GM21381 (cell line): ENCODE data around the gene LHX2.

ENCODE experiments used
- ATAC-seq: cut with Tn5 transposase; IDR thresholded peaks from one replicate; pipeline ENCODE4 v1.9.1; 2021; ENCODE audit warnings: mild to moderate bottlenecking, moderate library complexity; ENCODE audit not compliant: unreplicated experiment

Gene LHX2

DNA sequence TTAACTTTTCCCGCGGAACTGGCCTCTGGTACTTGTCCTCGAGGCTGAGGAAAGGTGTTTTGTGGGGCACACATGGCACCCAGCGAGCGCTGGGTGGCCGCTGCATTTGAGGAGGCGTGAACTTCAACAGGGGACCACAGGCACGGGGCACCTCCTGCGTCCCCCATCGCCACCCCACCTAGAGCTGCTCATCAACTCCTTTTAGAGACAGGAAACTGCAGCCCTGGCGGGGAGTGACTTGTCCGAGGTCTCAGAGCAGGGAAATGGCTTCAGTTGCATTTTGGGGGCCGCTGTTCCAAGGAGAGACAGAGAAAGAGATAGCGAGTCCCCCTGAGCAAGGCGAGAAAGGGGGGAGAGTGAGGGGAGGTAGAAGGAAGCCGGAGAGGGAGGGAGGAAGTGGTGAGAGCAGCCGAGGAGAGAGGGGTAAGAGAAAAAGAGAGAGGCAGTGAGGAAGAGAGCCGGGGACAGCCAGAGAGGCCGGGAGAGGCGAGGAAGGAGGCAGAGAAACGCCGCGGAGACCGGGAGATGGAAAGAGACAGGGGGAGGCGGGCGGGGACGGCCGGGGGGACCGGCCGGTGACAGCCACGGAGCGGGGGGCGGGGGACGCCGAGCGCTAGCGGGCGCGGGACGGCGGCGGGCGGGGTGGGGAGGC, 12.5 kb upstream of the LHX2 start:
- no peak for ATAC-seq

DNA sequence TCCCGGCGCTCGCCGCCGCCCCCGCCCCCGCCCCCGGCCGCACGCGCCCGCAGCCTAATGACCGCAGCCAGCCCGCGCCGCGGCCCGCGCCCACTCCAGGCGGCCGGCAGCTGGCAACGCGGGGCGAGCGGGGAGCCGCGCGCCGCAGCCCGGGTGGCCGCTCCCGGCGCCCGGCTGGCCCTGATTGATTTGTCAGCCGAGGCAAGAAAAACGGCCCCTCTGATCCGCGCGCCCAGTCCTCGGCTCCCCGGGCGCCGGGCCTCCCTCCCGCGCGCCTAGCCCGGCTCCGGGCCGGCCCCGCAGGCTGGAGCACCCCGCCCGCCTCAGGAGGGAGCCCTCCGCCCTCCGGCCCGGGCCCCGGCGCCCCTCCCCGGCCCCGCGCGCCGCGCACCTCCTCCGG, 11.9 kb upstream of the LHX2 start:
- no peak for ATAC-seq

DNA sequence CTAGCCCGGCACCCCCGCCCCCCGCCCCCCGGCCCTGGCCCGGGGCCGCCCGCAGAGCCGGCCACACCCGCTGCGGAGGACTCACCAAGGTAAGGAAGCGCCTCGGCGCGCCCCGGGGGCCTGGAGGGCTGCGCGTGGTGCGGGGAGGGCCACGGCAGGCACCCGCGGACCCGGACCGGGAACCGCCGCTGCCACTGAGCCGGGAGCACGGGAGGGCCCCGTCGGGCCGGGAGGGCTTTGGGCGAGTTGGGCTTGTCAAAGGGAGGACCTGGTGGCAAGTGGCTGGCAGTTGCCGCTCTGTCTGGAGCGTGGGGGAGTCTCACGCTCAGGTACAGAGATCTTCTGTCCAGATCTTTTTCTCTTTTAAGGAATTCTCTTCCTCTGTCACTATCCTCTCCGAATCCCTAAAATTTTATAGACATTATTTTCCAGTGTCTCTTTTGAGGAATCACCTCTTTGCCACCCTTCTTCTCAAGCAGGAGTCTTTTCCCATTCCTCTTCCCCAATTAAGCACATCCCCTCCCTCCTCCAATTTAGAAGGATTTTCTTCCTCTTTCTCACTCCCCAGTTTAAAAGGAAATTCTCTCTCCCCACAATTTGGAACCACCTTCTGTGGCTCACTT, 11.3 kb upstream of the LHX2 start:
- ATAC-seq, result no peak

DNA sequence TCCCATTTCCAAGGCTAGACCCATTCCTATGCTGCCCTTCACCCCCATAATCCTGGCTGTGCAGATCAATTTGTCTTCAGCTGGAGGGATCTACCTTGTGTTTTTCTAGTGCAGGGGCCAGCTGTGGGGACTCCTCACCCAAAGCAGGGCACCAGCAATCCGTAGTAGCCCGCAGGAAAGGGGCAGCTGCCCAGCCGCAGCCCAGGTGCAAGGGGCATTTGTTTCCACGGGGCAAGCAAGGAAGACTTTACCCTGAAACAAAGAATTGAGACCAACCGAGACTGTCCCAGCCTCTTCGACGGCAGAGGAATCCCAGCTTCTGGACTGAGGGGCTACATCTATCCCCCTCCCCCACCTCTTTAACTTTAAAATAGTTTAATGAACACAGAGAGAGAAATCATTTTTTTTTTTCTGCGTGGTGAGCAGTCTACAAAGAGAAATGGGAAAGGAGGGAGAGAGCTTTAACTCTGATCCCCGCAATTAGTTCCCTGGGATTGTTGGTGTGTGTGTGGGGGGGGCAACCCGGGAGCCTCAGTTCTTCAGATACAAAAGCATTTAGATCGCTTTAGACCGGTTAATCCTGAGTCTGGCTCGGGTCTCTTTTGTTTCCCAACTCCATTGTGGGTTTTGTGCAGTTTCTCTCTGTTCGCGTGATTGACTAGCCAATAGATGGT, 10.6 kb upstream of the LHX2 start:
- ATAC-seq, result no peak

DNA sequence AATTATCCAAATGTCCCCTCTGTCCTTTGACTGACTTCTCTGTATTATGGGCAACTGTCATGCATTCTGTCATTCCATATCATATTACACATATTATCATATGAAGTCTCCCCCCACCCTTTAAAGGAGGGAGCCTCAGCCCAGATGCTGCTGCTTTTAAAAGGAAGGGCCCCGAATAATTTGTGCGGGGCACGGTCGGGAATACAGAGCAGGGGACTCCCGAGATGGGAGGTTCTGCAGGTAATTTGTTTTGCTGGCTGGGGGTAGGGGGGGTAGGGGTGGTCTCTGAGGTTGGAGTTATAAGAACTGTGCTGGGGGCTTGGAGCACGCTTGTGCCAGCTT, 10.1 kb upstream of the LHX2 start:
- no peak for ATAC-seq

DNA sequence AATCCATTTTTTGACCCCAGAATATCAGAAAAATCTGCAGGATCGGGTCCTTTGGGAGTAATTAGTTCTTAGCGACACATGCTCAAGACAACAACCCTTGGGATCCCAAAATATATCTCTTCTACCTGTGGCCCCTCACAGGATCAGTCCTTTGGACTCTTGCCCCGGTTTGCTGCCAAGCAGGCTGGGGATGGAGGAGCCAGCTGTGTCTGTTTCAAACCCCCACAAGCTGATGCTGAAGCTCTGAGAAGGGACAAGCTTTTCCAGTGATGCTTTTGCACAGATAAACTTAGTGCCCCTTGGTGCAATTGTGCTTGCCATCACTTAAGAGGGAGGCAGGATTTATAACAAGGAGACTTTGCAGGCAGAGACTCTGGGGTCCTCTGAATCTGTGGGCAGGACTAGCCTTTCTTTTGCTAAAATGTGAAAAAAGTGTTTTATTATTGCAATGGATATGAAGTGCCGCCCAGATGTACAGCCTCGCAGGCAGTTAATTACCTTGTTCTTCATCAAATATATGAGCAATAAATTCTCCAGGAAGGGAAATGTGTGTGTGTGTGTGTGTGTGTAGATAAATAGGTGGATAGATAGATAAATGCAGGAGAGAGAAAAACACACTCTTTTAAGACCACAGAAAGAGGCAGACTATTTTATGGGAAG, 9.6 kb upstream of the LHX2 start:
- ATAC-seq, result no peak

DNA sequence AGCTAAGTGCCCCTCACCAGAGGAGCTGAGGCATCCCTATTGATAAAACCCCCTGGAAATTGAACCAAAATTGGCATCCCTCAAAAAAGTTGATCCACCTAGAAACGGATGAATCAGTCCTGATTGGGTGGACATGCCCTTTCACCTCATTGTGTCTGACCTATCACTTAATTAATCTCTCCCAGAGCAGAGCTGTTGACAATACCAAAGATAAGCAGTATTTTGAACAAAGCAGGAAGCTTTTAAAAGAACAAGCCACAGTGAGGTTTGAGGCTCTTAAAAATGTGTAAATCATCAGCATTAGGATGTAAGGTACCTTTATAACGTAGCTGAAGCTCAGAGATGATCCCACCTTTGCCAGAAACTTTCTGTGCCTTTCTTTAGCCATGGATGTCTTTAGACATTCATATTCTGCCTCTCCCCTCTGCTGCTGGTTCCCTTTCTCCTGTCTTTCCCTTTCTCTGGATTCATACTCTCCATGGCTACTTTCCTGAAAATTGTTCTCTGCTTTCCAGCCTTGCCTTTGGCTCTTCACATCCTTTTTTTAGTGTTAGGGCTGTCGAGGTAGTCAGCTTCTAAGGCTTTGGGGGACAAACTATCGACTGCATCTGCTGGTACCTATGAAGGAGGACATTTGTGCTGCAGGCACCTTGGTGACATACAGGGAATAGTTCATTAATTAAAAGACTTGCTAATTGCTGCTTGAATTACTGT, 7.8 kb upstream of the LHX2 start:
- ATAC-seq, result no peak

DNA sequence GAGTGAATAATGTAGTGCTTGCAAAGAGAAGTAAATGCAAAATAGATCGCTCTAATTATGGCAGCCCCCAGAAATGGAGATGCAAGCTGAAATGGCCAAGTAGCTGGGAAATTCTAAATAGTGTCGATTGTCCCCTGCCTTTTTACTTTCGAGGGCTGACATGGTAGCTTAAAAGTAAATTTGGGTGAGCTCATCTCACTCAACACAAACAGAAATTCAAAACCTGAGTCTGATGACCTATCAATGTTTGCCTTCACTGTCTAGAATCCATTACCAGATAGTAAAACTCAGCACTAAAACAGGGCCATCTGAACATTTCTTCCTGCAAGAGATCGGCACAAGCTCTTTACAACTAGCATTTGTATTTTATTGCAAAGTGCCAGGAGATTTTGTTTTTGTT, 7.0 kb upstream of the LHX2 start:
- no peak for ATAC-seq

DNA sequence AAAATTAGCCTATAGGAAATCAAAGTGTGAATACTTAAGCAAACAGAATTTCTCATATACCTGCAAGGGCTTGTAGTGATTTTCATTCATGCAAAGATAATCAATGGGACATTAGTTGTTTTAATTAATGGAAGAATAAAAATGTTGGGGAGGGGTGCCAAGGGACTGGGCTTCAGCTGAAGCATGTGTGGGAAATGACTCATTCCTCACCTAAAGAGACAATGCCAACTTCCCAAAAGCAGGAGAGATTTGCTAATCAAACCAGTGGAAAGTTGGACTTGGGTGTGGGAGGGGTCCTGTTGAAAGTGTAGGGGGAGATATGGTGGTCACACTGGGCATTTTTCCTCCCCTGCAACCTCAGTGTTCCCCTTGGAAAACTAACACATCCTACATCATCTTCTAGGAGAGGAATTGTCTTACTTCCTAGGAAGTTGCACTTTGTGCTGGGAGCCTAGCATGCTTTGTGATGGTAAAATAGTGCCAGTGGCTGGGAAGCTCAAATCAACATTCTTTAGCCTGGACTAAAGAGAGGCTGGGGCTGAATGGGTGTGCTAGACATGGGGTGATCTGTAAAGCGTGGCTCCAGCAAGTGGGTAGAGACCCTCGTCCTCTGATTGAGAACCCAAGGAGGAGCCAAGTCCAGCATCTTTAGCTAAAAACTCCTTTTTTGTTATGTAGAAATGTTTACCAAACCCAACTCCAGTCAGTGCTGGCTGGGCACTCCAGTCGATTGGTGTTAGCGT, 6.4 kb upstream of the LHX2 start:
- no peak for ATAC-seq

DNA sequence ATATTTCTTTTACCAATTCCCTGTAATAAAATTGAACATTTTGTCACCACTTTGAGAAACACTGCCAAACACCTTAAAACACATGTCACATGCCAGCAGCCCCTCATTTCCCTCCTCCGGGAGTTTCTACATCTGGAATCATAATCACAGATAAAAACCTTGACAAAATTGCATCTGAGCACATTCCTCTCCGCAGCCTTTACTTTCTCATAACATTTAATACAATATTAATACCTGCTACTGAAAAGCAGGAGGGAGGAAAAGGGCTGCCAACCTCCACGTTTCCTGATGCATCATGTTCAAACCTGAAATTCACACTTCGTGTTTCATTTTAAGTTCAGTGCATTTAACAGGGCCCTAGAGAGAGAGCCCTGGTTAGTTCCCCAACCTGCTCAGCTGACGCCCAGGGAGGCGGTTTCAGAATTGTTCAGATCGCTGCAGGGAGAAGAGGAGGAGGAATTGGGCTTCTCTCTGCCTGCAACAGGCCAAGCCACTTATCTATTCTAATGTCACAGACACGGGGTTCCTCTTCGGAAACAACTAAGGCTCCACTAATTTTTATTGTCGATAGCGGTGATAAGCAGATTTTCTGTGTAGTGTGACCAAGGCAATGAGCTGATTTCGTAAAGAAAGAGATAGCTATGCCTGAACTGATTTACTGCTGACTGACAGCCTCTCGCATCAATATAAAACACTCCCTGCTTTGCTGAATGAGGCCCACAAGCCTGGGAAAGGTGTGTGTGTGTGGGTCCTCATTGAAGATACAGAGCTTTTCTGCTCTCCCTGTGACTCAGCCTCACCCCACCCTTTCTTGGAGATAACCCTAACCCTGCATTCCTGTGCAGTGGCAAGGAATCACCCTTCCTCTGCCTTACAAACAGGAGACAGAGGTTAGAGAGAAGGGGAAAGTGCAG, 4.9 kb upstream of the LHX2 start:
- no peak for ATAC-seq

DNA sequence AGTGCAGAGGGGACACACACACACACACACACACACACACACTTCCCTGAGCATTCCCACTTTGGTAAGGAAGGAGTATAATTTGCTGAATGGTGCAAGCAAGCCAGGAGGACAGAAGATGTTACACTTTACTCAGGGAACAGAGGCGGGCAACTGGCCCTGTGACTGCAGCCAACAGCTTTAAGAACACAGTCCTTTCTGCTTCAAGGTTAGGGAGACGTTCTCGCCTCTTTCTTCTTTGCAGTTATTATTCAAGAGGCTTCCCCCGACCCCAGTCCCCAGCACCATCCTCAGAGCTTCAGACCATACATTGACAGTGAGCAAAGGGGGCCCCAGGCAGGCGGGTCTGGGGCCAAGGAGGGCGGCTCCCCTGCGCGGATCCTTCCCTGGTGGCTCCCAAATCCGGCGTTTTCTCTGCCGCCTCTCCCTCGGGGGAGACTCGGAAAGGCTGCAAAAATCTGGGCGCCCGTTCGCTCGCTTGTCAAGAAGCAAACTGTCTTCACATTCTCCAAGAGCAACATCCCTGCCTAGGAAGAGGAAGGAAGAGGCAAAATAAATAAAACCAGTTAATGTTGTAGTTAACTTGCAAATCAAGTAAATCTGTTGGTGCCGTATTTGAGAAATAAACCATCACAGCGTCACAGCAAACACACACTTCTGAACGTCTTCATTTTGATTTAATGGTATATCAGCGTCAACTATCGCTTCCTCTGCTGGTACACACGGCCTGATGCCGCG, 3.8 kb upstream of the LHX2 start:
- ATAC-seq, result no peak

DNA sequence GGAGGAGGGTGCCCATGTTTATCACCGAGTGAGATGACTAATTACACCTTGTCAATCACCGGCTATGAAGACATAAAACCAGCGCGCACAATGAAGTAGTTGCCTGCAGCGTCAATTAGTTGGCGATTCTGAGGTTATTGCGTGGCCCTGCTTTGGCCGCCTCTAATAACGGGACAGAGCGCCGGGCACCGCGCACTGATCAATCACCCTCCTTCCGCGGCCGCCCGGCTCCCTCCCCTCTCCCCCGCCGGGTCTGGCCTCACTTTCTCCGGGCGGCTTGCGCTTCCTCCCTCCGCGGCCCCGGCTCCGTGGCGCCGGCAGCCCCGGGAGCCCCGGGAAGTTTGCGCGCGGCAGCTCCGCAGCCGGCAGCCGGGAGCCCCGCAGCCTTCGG, 3.3 kb upstream of the LHX2 start:
- no peak for ATAC-seq

DNA sequence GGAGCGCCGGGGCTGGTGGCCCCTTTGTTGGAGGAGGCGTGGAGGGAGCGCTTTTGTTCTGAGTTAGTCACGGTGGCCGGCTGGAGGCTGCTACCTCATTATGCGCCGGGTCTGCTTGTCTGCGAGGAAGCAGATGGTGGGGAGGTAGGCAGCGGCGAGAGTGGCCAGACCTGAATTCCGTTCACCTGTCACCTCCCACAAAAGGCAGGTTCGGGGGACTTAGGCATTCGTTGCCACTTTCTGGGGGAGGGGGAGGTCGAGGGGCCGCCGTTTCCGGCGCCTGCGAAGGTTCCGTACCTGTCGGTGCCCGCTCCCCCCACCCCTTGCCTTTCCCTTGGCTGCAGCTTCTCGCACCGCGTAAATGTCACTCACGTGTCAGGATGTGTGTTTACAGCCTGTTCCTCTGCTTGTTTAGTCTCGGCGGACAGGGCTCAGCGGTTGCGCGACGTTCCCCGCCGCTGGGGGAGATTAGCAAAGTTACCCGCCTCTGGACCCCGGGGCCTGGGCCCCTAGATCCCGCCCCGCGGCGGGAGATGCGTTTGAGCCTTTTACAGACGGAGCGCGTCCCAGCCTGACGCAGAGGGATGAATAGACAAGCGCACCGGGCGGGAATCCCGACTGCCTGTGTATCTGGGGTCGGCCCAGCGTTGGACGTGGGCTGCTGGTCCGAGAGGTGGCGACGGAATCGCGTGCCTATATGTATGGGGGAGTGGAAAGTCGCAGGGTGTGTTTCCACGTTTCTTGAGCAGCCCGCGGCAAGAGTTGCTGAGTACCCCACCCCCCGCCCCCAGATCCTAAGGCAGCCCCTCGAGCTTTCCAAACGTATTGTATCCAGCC, 2.7 kb upstream of the LHX2 start:
- ATAC-seq, result no peak

DNA sequence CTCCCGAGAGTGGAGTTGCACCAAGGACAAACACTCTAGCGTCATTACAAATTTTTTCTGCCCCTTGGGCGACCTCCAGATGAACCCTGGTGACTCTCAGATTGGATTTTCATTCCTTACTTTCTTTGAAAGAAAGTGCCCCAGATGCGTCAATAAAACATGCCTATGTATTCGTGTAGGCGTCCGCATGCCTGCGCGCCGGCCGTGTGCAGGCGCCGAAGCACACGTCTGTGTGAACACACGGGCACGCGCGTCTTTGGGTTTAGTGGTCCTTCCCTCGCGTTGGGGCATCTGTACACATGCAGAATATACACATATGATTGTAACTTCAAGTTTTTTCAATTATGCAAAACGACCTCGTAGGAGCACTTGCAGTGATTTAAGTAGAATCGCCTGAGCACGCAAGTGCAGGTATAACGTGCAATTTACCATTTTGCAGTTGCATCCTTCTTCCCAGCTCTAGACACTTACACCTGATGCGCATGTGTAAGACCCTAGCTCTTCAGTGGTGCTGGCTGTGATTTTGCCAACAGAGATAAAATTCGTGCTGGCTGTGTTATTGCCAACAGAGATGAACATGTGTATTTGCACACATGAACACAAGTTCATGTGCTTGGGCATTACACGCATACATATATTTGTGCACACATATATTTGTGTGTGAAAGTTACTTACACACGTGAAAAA, 1.9 kb upstream of the LHX2 start:
- no peak for ATAC-seq

DNA sequence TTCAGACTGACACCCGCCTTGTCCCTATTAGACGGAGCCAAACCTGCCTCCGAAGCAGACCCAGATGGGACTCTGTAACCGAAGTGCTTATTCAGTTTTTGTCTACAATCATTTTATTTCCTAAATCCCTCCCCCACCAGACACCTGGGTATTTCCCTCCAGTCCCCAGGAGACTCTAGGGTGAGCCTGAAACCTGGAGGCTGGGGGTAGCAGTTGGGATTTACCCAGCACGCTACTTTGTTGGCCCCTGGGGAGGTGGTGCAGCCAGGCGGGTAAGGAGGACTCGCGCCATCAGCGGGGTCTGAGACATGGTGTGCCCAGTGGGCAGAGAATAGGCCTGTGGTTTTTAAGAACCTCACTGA, 1.3 kb upstream of the LHX2 start:
- ATAC-seq, result no peak

DNA sequence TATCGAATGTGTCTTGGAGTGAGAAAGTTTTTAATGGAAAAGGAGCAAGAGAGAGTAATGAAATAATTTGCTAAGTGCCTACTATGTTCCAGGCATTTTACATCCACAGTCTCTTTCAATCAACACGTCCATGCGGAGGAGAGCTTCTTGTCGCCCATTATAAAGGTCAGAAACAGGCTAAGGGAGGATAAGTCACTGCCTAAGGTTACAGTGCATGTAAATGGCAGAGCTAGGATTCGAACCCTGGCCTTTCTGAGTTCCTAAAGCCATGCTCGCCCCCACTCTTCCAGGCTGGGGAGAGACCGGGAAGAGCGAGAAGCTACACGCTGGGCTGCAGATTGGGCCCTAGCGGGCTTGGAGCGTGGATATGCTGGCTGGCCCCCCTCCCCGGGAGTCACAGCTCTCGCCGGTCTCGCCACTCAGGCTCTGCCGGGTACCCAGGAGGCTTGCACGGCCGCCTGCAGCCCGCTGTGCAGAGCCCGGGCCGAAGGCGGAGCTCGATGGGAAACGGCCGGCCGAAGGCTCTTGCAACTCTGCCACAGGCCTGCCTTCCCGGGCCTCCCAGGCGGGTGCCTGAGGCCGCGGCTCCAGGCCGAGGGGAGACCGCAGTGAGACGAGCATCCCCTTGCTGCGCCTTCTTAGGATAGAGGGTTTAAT, 775 bp upstream of the LHX2 start:
- ATAC-seq, result no peak
